ENCODE measurements around the gene SPSB3.
A peak's percentile ranks its signal among the peaks of the same experiment; 100 is the strongest.

SPSB3 gene

GRCh38 chr16:1770328-1771187 is 11.8 kb downstream of the SPSB3 start:
- DNase-seq (ENCODE audit: low read depth): peak; percentile 69
- TF ChIP-seq CTCF (IDR thresholded peaks at IDR 0.05; ENCODE audit: insufficient read depth, low read depth, low read length, missing control alignments): no peak
- peak overlapping the region; percentile 98 for H3K4me3 ChIP-seq (ENCODE audit: low read depth, low read length)

- H3K4me3 ChIP-seq (ENCODE audit: low read depth, low read length): 0 out of 2 replicates have a peak overlapping the region, but pooled peaks have one; percentile 98
- DNase-seq (ENCODE audit: low read depth): no peak
- no peak for TF ChIP-seq CTCF (IDR thresholded peaks at IDR 0.05; ENCODE audit: insufficient read depth, low read depth, low read length, missing control alignments)
These were observed 12.7 kb downstream of the SPSB3 start for GRCh38 chr16:1769402-1770300.

- no peak overlapping the region for H3K4me3 ChIP-seq (ENCODE audit: low read depth, low read length)
- no peak for DNase-seq (ENCODE audit: low read depth)
- no peak for TF ChIP-seq CTCF (IDR thresholded peaks at IDR 0.05; ENCODE audit: insufficient read depth, low read depth, low read length, missing control alignments)
These were observed 13.5 kb downstream of the SPSB3 start for GRCh38 chr16:1768767-1769401.

GRCh38 chr16:1768061-1768766 is 14.2 kb downstream of the SPSB3 start:
- no peak overlapping the region for H3K4me3 ChIP-seq (ENCODE audit: low read depth, low read length)
- DNase-seq (ENCODE audit: low read depth): no peak
- no peak for TF ChIP-seq CTCF (IDR thresholded peaks at IDR 0.05; ENCODE audit: insufficient read depth, low read depth, low read length, missing control alignments)

- H3K4me3 ChIP-seq (ENCODE audit: low read depth, low read length): no peak overlapping the region
- DNase-seq (ENCODE audit: low read depth): no peak
- TF ChIP-seq CTCF (IDR thresholded peaks at IDR 0.05; ENCODE audit: insufficient read depth, low read depth, low read length, missing control alignments): no peak
These were observed 15.0 kb downstream of the SPSB3 start for GRCh38 chr16:1767116-1767994.

Data from GM12865 (cell line).